ENCODE measurements around the gene TRIP13. TPM values are rescaled to one million over a fixed set of nuclear protein-coding genes. Genes with fewer than 3 reads are reported as not detected.

Gene TRIP13
- polyA plus RNA-seq, 3 donors = 13.1 to 17.4 (median 13.6) TPM

DNA sequence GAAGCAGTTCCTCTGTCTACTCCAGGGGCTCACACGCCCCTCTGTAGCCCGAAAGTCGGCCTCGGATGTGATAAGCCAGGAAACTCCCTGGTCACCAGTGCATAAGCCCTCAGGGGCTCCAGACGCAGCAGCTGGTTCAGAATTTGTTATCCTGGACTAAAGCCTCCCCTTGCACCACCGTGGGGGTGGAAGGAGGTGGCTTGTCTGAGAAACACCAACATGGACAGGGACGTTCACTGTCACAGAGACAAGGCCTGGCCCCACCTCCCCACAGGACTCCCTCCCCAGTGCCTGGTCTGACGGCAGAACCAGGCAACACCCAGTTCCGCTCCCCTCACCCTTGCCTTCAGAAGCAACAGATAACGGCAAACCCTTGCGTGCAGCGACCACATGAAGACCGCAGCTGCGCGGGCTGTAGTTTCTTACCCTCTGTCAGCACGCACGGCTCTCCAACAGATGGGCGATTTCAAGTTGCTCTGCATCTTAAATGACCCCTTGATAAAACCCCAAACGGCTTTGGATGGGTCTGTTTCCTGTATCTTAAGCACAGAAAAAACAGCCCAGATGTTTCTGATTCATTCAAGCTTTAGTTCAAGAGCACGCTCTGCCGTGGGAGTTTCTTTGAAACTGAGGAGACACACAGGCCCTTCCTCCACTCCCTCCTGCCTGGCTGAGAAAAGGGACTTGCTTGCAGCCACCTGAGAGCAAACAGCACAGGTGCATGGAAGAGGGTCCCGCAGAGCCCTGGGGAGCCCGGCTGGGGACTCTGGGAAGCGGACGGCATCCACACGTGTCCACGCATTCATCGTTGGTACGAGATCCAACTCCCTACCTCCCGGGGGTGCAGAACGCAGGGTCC is 71.2 kb downstream of the TRIP13 start:
- peak; percentile 84 for DNase-seq

DNA sequence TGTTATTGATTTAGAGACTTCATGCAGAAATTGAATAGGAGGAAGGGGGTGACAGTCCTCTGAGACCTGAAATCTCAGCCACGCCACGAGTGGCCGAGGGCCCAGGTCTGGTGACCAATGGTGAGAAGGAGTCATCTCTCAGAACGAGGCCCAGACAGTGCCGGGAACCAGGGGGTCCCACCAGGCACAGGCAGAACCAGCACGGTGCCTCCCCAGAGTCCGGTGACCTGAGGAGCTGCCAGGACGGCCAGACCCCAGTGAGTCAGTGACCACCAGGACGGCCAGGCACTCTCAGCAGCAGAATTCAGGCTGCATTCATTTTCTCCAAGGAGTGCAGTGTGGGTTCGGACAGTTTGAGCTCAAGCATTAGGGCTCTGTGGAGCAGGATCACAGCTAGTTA is 72.1 kb downstream of the TRIP13 start:
- no peak for DNase-seq

DNA sequence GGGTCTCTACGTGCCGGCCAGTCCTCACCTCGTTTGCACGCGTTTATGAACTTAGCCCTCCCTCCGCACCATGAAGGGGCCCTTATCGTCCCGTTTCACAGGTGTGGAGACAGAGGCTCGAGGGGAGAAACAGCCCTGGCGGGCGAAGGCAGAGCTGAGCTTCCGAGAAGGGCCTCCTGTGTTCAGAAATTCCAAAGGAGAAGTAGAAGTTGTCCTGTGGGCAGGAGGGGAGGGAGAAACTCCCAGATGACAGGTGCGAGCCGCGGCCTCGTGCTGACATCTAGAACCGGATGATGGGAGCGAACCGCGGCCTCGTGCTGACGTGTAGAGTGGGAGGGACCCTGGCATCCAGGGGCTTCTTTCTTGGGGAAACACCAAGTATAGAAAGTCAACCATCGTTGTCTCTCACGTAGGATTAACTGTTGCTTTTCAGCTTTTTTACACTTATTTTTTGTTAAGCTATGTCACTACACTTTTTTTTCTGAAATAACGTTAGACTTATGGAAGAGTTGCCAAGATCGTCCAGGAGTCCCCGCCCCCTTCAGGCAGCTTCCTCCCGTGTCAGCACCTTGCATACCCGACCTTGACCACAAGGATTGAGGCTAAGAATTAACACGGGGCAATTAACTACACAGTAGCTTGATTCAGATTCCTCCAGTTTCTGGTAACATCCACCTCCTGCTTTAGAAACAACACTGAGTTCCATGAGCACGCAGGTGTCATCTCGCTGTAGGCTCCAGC is 73.1 kb downstream of the TRIP13 start:
- DNase-seq = no peak

DNA sequence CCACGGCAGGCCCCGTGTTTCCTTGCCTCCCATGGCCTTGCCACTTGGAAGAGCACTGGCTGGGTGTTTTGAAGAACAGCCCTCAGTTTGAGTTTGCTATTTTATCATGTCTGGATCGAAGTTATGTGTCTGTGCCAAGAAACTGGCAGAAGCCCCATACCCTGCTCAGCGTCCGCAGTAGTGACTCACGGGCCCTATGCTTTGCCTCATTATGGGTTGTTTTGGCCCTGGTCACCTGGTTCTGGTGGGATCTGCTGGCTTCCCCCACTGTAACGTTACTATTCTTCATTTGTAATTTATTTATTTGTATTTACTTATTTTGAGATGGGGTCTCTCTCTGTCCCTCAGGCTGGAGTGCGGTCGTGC is 73.6 kb downstream of the TRIP13 start:
- DNase-seq = no peak

DNA sequence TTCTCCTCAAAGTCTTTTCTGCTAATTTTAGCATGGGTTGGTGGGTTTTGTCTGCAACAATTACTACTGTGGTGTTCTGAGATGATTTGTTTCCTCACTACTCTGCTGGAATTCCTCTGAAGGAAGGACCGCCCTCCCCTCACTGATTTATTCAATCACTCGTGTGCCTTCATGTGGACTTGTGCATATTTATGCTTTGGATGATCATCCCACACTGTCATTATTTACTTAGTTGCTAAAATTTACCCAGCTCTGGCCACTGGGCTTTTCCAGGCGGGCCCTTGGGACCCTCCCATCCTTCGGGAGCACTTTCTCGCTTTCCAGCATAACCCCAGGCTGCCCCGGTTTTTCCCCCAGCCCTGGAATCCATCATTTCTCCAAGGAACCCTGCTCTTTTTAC is 74.3 kb downstream of the TRIP13 start:
- DNase-seq = no peak

Other genes with a start within 250 kb of the TRIP13 start
- gene TPPP, start 199.5 kb upstream of the TRIP13 start, polyA plus RNA-seq (ENCODE audit: insufficient read length in 3 of 3) = 1 to 10 TPM; 3.5 to 6.4 (median 4.2) TPM
- gene ZDHHC11B, start 108.2 kb upstream of the TRIP13 start, polyA plus RNA-seq (ENCODE audit: insufficient read length in 3 of 3) = 1 to 10 TPM; 7.9 to 9.2 (median 8.7) TPM
- 10 to 100 TPM in 1 of 3 donors, 1 to 10 TPM in 2; 8.5 to 12.0 (median 9.9) TPM for gene ZDHHC11, start 41.9 kb upstream of the TRIP13 start, polyA plus RNA-seq (ENCODE audit: insufficient read length in 3 of 3)
- 10 to 100 TPM; 39.3 to 44.0 (median 43.7) TPM for gene BRD9, start 83 bp upstream of the TRIP13 start, polyA plus RNA-seq (ENCODE audit: insufficient read length in 3 of 3)
- 10 to 100 TPM; 16.4 to 21.1 (median 20.5) TPM for gene NKD2, start 115.9 kb downstream of the TRIP13 start, polyA plus RNA-seq (ENCODE audit: insufficient read length in 3 of 3)
- gene SLC12A7, start 219.2 kb downstream of the TRIP13 start, polyA plus RNA-seq (ENCODE audit: insufficient read length in 3 of 3) = 10 to 100 TPM; 41.3 to 50.2 (median 44.3) TPM